ENCODE measurements around the gene LRRC3B.

The LRRC3B gene

DNA sequence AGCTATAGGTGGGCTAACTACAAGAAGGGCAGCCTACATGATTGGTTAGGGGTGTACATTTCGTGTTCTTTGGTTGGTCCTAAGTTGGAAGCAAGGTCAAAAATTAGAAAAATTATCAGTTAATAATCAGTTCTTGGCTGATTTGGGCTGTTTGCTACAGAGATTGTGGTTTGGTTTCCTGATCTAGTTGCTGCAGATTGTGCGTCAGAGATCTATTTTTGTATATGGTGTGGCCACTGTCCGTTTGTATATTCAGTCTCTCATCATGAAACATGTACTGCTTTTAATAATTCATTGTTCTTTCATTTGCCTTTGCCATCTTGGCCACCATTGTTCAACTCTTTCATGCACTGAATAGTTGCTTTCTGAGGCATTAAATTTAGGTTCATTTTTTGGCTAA is 80.9 kb downstream of the LRRC3B start:
- no peaks in the 10 kb centered on the region for H3K4me1 ChIP-seq (ENCODE audit: control insufficient read depth, insufficient read depth, low read length)
- CTCF ChIA-PET = interaction anchor here (0.6 kb wide), 1 partner anchor 9 kb away, joined by 3 read pairs; no protein-coding TSS in a partner anchor

DNA sequence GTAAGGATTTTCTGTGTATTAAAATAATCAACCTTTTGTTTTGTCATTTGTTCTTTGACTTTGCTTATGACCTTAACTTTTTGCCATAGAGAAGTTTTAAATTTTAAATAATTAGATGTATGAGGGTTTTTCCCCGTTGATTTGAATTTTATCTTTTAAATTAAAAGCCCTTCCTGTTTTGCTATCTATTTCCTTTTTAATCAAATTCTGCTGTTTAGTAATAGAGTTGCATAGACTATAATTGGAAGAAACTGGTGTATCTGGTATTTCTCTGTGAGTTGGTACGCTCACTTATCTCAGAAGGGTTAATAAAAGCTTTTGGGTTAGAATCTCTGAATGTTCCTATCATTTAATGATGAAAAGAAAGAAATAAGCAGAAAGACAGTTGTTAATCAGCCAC is 82.2 kb downstream of the LRRC3B start:
- TF ChIP-seq YY1 (tag by site-specific recombination; IDR thresholded peaks at IDR 0.05) (no peak), ZNF677 (tag by site-specific recombination; IDR thresholded peaks at IDR 0.05) (no peak)
- Histone ChIP-seq H3K4me1 (ENCODE audit: control insufficient read depth, insufficient read depth, low read length) (no peaks in the 10 kb centered on the region), H3K36me3 (ENCODE audit: control insufficient read depth in 2 of 2, insufficient read depth in 1 of 2, low read length in 2 of 2) (no peaks in the 10 kb centered on the region), H3K9me3 (ENCODE audit: control insufficient read depth, insufficient read depth, low read depth, low read length) (no peaks in the 10 kb centered on the region), H3K27ac (ENCODE audit: extremely low read depth, low read depth, low read length) (no peak overlapping the region), H3K4me3 (ENCODE audit: low read depth, low read length) (no peak overlapping the region)
- POLR2A ChIA-PET = no interaction called here
- CTCF ChIA-PET = no interaction called here

More for the DNA sequence above, 80.9 kb downstream of the LRRC3B start:
- H3K27ac ChIP-seq (ENCODE audit: extremely low read depth, low read depth, low read length) = no peak overlapping the region
- H3K9me3 ChIP-seq (ENCODE audit: control insufficient read depth, insufficient read depth, low read depth, low read length) = no peaks in the 10 kb centered on the region
- POLR2A ChIA-PET = no interaction called here
- TF ChIP-seq GLIS1 (tag by site-specific recombination; IDR thresholded peaks at IDR 0.05) (no peak), ZFP41 (tag by site-specific recombination; IDR thresholded peaks at IDR 0.05; ENCODE audit: borderline replicate concordance) (no peak), ZNF140 (tag by site-specific recombination; IDR thresholded peaks at IDR 0.05) (no peak), HOXC10 (CRISPR knock-in tag; IDR thresholded peaks at IDR 0.05) (no peak), ZNF621 (tag by site-specific recombination; IDR thresholded peaks at IDR 0.05) (no peak), ZNF394 (tag by site-specific recombination; IDR thresholded peaks at IDR 0.05; ENCODE audit: borderline replicate concordance) (no peak), ZNF837 (tag by site-specific recombination; IDR thresholded peaks at IDR 0.05) (no peak), OVOL3 (tag by site-specific recombination; IDR thresholded peaks at IDR 0.05) (no peak), ZNF221 (tag by site-specific recombination; IDR thresholded peaks at IDR 0.05; ENCODE audit: borderline replicate concordance) (no peak), ZEB2 (tag by site-specific recombination; IDR thresholded peaks at IDR 0.05) (no peak), ZNF529 (tag by site-specific recombination; IDR thresholded peaks at IDR 0.05; ENCODE audit: insufficient replicate concordance) (no peak), ZNF664 (tag by site-specific recombination; IDR thresholded peaks at IDR 0.05) (no peak), GFI1B (tag by site-specific recombination; IDR thresholded peaks at IDR 0.05) (no peak), ZNF629 (tag by site-specific recombination; IDR thresholded peaks at IDR 0.05) (no peak)
- H3K4me3 ChIP-seq (ENCODE audit: low read depth, low read length) = no peak overlapping the region
- H3K36me3 ChIP-seq (ENCODE audit: control insufficient read depth in 2 of 2, insufficient read depth in 1 of 2, low read length in 2 of 2) = no peaks in the 10 kb centered on the region

DNA sequence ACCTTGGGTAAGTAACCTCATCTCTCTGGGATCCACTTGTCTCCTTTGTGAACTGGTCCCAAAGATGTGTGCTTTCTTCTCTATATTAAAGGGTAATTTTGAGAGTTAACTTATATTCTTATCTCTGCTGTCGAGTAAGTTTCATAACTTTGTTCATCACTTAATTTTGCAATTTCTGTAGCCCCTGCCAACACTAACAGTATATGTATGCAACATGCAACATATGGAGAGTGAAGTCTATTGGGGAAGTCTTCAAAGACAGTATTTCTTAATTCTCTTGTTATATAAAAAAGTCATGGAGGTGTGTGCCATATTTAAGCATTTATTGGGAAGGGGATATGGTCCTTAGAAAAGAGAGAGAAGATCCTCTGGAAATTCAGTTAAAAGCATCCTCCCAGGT is 85.9 kb downstream of the LRRC3B start:
- TF ChIP-seq ZNF768 (tag by site-specific recombination; IDR thresholded peaks at IDR 0.05) = no peak
- no peak for TF ChIP-seq SP3 (tag by site-specific recombination; IDR thresholded peaks at IDR 0.05)
- TF ChIP-seq KLF16 (tag by site-specific recombination; IDR thresholded peaks at IDR 0.05) = no peak
- no peak for TF ChIP-seq ZNF843 (tag by site-specific recombination; IDR thresholded peaks at IDR 0.05)
- TF ChIP-seq ZNF610 (tag by site-specific recombination; IDR thresholded peaks at IDR 0.05; ENCODE audit: borderline replicate concordance) = no peak
- TF ChIP-seq ZNF530 (tag by site-specific recombination; IDR thresholded peaks at IDR 0.05; ENCODE audit: low read depth) = no peak
- no peak for TF ChIP-seq ZNF830 (tag by site-specific recombination; IDR thresholded peaks at IDR 0.05; ENCODE audit: low read depth)
- TF ChIP-seq EGR2 (tag by site-specific recombination; IDR thresholded peaks at IDR 0.05; ENCODE audit: low read depth) = no peak
- TF ChIP-seq ZNF132 (tag by site-specific recombination; IDR thresholded peaks at IDR 0.05; ENCODE audit: borderline replicate concordance) = no peak
- TF ChIP-seq, protein P1, sequence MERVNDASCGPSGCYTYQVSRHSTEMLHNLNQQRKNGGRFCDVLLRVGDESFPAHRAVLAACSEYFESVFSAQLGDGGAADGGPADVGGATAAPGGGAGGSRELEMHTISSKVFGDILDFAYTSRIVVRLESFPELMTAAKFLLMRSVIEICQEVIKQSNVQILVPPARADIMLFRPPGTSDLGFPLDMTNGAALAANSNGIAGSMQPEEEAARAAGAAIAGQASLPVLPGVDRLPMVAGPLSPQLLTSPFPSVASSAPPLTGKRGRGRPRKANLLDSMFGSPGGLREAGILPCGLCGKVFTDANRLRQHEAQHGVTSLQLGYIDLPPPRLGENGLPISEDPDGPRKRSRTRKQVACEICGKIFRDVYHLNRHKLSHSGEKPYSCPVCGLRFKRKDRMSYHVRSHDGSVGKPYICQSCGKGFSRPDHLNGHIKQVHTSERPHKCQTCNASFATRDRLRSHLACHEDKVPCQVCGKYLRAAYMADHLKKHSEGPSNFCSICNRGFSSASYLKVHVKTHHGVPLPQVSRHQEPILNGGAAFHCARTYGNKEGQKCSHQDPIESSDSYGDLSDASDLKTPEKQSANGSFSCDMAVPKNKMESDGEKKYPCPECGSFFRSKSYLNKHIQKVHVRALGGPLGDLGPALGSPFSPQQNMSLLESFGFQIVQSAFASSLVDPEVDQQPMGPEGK (tag by site-specific recombination; IDR thresholded peaks at IDR 0.05) = no peak
- no peak for TF ChIP-seq ZNF335 (tag by site-specific recombination; conservative IDR thresholded peaks at IDR 0.05)
- TF ChIP-seq ZNF391 (tag by site-specific recombination; IDR thresholded peaks at IDR 0.05; ENCODE audit: borderline replicate concordance, low read depth) = no peak
- TF ChIP-seq ZNF623 (tag by site-specific recombination; IDR thresholded peaks at IDR 0.05) = no peak
- Histone ChIP-seq H3K36me3 (ENCODE audit: control insufficient read depth in 2 of 2, insufficient read depth in 1 of 2, low read length in 2 of 2) (no peaks in the 10 kb centered on the region), H3K4me1 (ENCODE audit: control insufficient read depth, insufficient read depth, low read length) (no peaks in the 10 kb centered on the region), H3K4me3 (ENCODE audit: low read depth, low read length) (no peak overlapping the region), H3K27ac (ENCODE audit: extremely low read depth, low read depth, low read length) (no peak overlapping the region), H3K9me3 (ENCODE audit: control insufficient read depth, insufficient read depth, low read depth, low read length) (no peaks in the 10 kb centered on the region)
- POLR2A ChIA-PET = no interaction called here
- CTCF ChIA-PET = no interaction called here

Data from HEK293 (cell line).